Measurements from ENCODE around the gene PARD3B. TPM values are rescaled to one million over a fixed set of nuclear protein-coding genes. Genes with fewer than 3 reads are reported as not detected.
"Not testable (repeated sequence)": the region's sequence is repeated elsewhere in the genome, so short reads cannot be mapped to it uniquely, and the experiment has no call there.

Gene PARD3B
- total and polyA plus RNA-seq, 7 donors: 0.42 to 6.0 (median 4.8) TPM

DNA sequence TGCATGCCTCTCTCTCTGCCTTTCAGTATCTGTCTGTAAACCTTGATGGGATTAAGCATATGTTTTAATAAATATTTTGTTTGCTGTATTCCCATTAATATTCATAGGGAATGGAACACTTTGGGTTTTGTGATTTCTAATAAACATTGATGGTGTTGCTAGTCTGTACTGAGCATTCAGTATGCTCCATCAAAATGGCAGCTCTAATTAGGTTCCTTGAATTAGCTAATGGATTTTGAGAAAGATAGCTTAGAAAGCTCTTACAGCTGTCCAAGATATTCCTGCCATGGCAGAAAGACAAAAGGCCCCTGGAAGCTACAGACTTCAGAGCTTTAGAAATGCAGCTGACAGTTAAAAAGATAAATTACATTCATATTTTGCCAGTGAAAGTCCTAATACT is 937.8 kb downstream of the PARD3B start:
- intact Hi-C loops (cut with DNase I): no loop called here
- Histone ChIP-seq H3K4me3 (no peak overlapping the region), H3K4me1 (no peaks in the 10 kb centered on the region), H3K9me3 (no peaks in the 10 kb centered on the region), H3K36me3 (ENCODE audit: insufficient read depth in 1 of 2, low read depth in 1 of 2) (no peaks in the 10 kb centered on the region), H3K27me3 (ENCODE audit: insufficient read depth in 3 of 3, low read length in 2 of 3) (no peaks in the 10 kb centered on the region), H3K27ac (no peak overlapping the region)
- DNase-seq (no peak), ATAC-seq (no peak)
- TF ChIP-seq, protein P1, sequence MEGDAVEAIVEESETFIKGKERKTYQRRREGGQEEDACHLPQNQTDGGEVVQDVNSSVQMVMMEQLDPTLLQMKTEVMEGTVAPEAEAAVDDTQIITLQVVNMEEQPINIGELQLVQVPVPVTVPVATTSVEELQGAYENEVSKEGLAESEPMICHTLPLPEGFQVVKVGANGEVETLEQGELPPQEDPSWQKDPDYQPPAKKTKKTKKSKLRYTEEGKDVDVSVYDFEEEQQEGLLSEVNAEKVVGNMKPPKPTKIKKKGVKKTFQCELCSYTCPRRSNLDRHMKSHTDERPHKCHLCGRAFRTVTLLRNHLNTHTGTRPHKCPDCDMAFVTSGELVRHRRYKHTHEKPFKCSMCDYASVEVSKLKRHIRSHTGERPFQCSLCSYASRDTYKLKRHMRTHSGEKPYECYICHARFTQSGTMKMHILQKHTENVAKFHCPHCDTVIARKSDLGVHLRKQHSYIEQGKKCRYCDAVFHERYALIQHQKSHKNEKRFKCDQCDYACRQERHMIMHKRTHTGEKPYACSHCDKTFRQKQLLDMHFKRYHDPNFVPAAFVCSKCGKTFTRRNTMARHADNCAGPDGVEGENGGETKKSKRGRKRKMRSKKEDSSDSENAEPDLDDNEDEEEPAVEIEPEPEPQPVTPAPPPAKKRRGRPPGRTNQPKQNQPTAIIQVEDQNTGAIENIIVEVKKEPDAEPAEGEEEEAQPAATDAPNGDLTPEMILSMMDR (IDR thresholded peaks at IDR 0.05): no peak

GRCh38 chr2:205484215-205484614 is 938.9 kb downstream of the PARD3B start:
- TF ChIP-seq, protein P1 (IDR thresholded peaks at IDR 0.05): no peak
- WGBS, 3 donors: 38 to 41% (median 39%) methylated on average over 2 of the region's 2 CpGs
- intact Hi-C loops (cut with DNase I): no loop called here
- H3K27ac ChIP-seq: no peak overlapping the region
- no peak for ATAC-seq
- H3K9me3 ChIP-seq: no peaks in the 10 kb centered on the region
- H3K36me3 ChIP-seq (ENCODE audit: insufficient read depth in 1 of 2, low read depth in 1 of 2): no peaks in the 10 kb centered on the region
- no peak for DNase-seq
- no peaks in the 10 kb centered on the region for H3K4me1 ChIP-seq
- no peaks in the 10 kb centered on the region for H3K27me3 ChIP-seq (ENCODE audit: insufficient read depth in 3 of 3, low read length in 2 of 3)
- no peak overlapping the region for H3K4me3 ChIP-seq

GRCh38 chr2:205484764-205485163 is 939.5 kb downstream of the PARD3B start:
- Histone ChIP-seq H3K27ac (no peak overlapping the region), H3K36me3 (ENCODE audit: insufficient read depth in 1 of 2, low read depth in 1 of 2) (no peaks in the 10 kb centered on the region), H3K4me1 (no peaks in the 10 kb centered on the region), H3K27me3 (ENCODE audit: insufficient read depth in 3 of 3, low read length in 2 of 3) (no peaks in the 10 kb centered on the region), H3K9me3 (no peaks in the 10 kb centered on the region), H3K4me3 (no peak overlapping the region)
- no peak for ATAC-seq
- WGBS, 3 donors: 37 to 49% (median 42%) methylated on average over 4 of the region's 4 CpGs
- no peak for DNase-seq
- intact Hi-C loops (cut with DNase I): no loop called here
- TF ChIP-seq, protein P1 (IDR thresholded peaks at IDR 0.05): no peak

GRCh38 chr2:205493528-205493927 is 948.3 kb downstream of the PARD3B start:
- H3K36me3 ChIP-seq (ENCODE audit: insufficient read depth in 1 of 2, low read depth in 1 of 2); H3K27me3 ChIP-seq (ENCODE audit: insufficient read depth in 3 of 3, low read length in 2 of 3); DNase-seq; H3K9me3 ChIP-seq; H3K4me3 ChIP-seq; H3K4me1 ChIP-seq; ATAC-seq; intact Hi-C loops (cut with DNase I); H3K27ac ChIP-seq: not testable (repeated sequence)
- 97 to 99% (median 98%) methylated on average over 2 of the region's 2 CpGs for WGBS, 3 donors

DNA sequence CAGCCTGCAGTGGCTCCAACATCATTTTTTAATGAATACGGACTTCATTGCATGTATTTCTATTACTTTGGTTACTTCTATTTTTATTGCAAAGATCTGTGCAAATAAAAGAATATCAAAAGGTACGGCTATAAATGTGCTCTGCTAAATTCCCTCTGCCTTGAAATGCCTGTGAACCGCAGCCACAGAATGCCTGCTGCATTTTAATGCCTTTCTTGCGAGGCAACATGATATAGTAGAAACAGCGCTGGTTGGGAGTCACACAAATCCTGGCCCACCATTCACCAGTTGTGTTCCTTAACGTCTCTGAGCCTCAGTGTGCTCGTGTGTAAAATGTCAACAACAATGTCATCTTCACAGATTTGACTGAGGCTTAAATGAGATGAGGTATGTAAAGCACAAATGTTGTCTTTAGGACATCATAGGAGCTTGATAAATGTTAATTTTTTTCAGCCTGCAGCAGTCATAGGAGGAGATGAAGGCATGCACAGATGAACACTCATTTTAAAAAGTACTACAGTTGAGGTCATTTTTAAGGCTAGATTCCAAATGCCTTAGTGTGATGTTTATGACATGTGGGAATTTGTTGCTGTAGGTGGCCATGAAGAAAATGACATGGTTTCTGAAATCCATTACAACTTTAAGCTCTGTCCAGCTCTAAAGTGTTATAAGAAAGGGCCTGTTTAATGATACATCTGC is 949.4 kb downstream of the PARD3B start:
- 70 to 75% (median 71%) methylated on average over 7 of the region's 7 CpGs for WGBS, 3 donors
- Histone ChIP-seq H3K4me1 (no peaks in the 10 kb centered on the region), H3K4me3 (no peak overlapping the region), H3K27ac (no peak overlapping the region), H3K27me3 (ENCODE audit: insufficient read depth in 3 of 3, low read length in 2 of 3) (no peaks in the 10 kb centered on the region), H3K9me3 (no peaks in the 10 kb centered on the region), H3K36me3 (ENCODE audit: insufficient read depth in 1 of 2, low read depth in 1 of 2) (peaks cover 0 to under 1% of the 10 kb centered on the region in 2 donors)
- DNase-seq: no peak
- TF ChIP-seq, protein P1 (IDR thresholded peaks at IDR 0.05): no peak
- no peak for ATAC-seq
- intact Hi-C loops (cut with DNase I): no loop called here
